GM21515 (cell line): Measurements from ENCODE around the gene IL19.
"Not testable (repeated sequence)": the region's sequence is repeated elsewhere in the genome, so short reads cannot be mapped to it uniquely, and the experiment has no call there.

ENCODE experiments used
- ATAC-seq: cut with Tn5 transposase; IDR thresholded peaks from one replicate; pipeline ENCODE4 v1.9.1; 2021; ENCODE audit not compliant: unreplicated experiment

Gene IL19

GRCh38 chr1:206853696-206854095 lies 83.1 kb downstream of the IL19 start:
- not testable (repeated sequence) for ATAC-seq

- ATAC-seq, result no peak
Measured at GRCh38 chr1:206854401-206855129, 84.0 kb downstream of the IL19 start.

GRCh38 chr1:206855859-206856258 lies 85.3 kb downstream of the IL19 start:
- ATAC-seq, result no peak

GRCh38 chr1:206856674-206857464 lies 86.3 kb downstream of the IL19 start:
- no peak for ATAC-seq

- ATAC-seq, result no peak
Measured at GRCh38 chr1:206859082-206859521, 88.5 kb downstream of the IL19 start.

- no peak for ATAC-seq
Measured at GRCh38 chr1:206860165-206860564, 89.6 kb downstream of the IL19 start.

GRCh38 chr1:206863266-206863665 lies 92.7 kb downstream of the IL19 start:
- ATAC-seq, result no peak

GRCh38 chr1:206864939-206865671 lies 94.5 kb downstream of the IL19 start, which contains the start of gene IL20:
TSS of gene IL20 (plus strand) at chr1:206865623. CDS start at chr1:206865853, 230 bp downstream.
- no peak for ATAC-seq

- no peak for ATAC-seq
Measured at GRCh38 chr1:206866062-206866461, 95.5 kb downstream of the IL19 start.

GRCh38 chr1:206867239-206867638 lies 96.7 kb downstream of the IL19 start:
- ATAC-seq, result no peak

GRCh38 chr1:206867716-206868115 lies 97.1 kb downstream of the IL19 start:
- no peak for ATAC-seq

- no peak for ATAC-seq
Measured at GRCh38 chr1:206868264-206868663, 97.7 kb downstream of the IL19 start.

GRCh38 chr1:206872139-206872538 lies 101.6 kb downstream of the IL19 start:
- no peak for ATAC-seq

GRCh38 chr1:206873603-206874188 lies 103.1 kb downstream of the IL19 start:
- ATAC-seq, result no peak

GRCh38 chr1:206875752-206876377 lies 105.3 kb downstream of the IL19 start:
- ATAC-seq, result no peak

GRCh38 chr1:206878456-206878855 lies 107.9 kb downstream of the IL19 start:
- no peak for ATAC-seq

- no peak for ATAC-seq
Measured at GRCh38 chr1:206880314-206880713, 109.7 kb downstream of the IL19 start.

- ATAC-seq, result no peak
Measured at GRCh38 chr1:206882555-206882954, 112.0 kb downstream of the IL19 start.

- ATAC-seq, result no peak
Measured at GRCh38 chr1:206883160-206883559, 112.6 kb downstream of the IL19 start.

GRCh38 chr1:206883876-206884275 lies 113.3 kb downstream of the IL19 start:
- no peak for ATAC-seq
